T-cell (primary cell): ENCODE results near the gene LPIN3. TPM values are rescaled to one million over a fixed set of nuclear protein-coding genes. Genes with fewer than 3 reads are reported as not detected.

Experiments used
- ATAC-seq, 4 experiments: fragments of 200-7000 bp in 3 of 4; fragments of 150-1000 bp in 1 of 4; cut with Tn5 transposase; replicated peaks in 1 of 4; 1 replicate in 3 of 4; 2 replicates in 1 of 4; pipeline ENCODE4 v1.10.0; 2021; ENCODE audit warnings: moderate library complexity in 3 of 4, mild to moderate bottlenecking in 2 of 4, moderate number of reproducible peaks in 1 of 4
- CTCF ChIA-PET, 2 donors: fragments of 300-600 bp; sonication (Branson Sonifier 250); formaldehyde crosslinking; loops; one replicate each; lab custom pipeline; 2022; ENCODE audit warnings: antibody characterized with exemption in 2 of 2; lab: Charles Lee
- POLR2A ChIA-PET, 2 donors: fragments of 300-600 bp; sonication (Branson Sonifier 250); formaldehyde crosslinking; loops; one replicate each; lab custom pipeline; 2022; ENCODE audit warnings: antibody characterized with exemption in 2 of 2; lab: Charles Lee
- DNase-seq, 35 experiments: peaks; one replicate each; pipeline versions ENCODE4 v3.0.0 to v3.0.0-alpha.2; 2013 to 2023
- H3K27ac ChIP-seq: one replicate; pipeline ENCODE4 v1.5.1; 2013; ENCODE audit warnings: low read length
- H3K27me3 ChIP-seq, 2 experiments: replicated peaks in 1 of 2; 1 replicate in 1 of 2; 2 replicates in 1 of 2; pipeline versions ENCODE4 v1.6.1 to v1.7.0; 2013; ENCODE audit warnings: low read length in 1 of 2, mixed read lengths in 1 of 2; ENCODE audit not compliant: control insufficient read depth in 2 of 2, insufficient read depth in 2 of 2; ENCODE audit errors: extremely low read depth in 1 of 2
- H3K36me3 ChIP-seq, 2 donors: 1 replicate in 1 of 2; 2 replicates in 1 of 2; pipeline versions ENCODE4 v1.6.1 to v1.7.0; 2013; ENCODE audit warnings: low read length in 1 of 2; ENCODE audit not compliant: control insufficient read depth in 2 of 2, insufficient read depth in 1 of 2; ENCODE audit errors: extremely low read depth in 1 of 2
- H3K4me1 ChIP-seq, 2 experiments: 1 replicate in 1 of 2; 2 replicates in 1 of 2; pipeline versions ENCODE4 v1.6.1 to v1.7.0; 2013; ENCODE audit warnings: low read length in 2 of 2, mixed read lengths in 1 of 2; ENCODE audit not compliant: insufficient read depth in 2 of 2, control insufficient read depth in 1 of 2; ENCODE audit errors: extremely low read depth in 1 of 2
- H3K4me3 ChIP-seq, 2 donors: 1 replicate in 1 of 2; 2 replicates in 1 of 2; pipeline versions ENCODE4 v1.5.1 to v1.7.0; 2013; ENCODE audit warnings: mild to moderate bottlenecking in 2 of 2, low read length in 1 of 2, moderate library complexity in 1 of 2; ENCODE audit not compliant: control insufficient read depth in 1 of 2; ENCODE audit errors: extremely low read depth in 1 of 2
- H3K9me3 ChIP-seq: 2 replicates; pipeline ENCODE4 v1.7.0; 2013
- H3K27ac Mint-ChIP-seq, 2 donors: one replicate each; pipeline ENCODE4 v1.8.0; 2020 to 2021; ENCODE audit warnings: mild to moderate bottlenecking in 2 of 2, mixed read lengths in 2 of 2
- H3K27me3 Mint-ChIP-seq, 2 donors: one replicate each; pipeline ENCODE4 v1.8.0; 2021 to 2022; ENCODE audit warnings: mixed read lengths in 2 of 2
- H3K36me3 Mint-ChIP-seq: one replicate; pipeline ENCODE4 v1.8.0; 2021; ENCODE audit warnings: mixed read lengths
- H3K4me1 Mint-ChIP-seq, 3 donors: one replicate each; pipeline ENCODE4 v1.8.0; 2020 to 2022; ENCODE audit warnings: mixed read lengths in 3 of 3, mild to moderate bottlenecking in 1 of 3
- H3K4me3 Mint-ChIP-seq, 3 donors: one replicate each; pipeline ENCODE4 v1.8.0; 2020 to 2022; ENCODE audit warnings: mild to moderate bottlenecking in 3 of 3, mixed read lengths in 3 of 3, moderate library complexity in 3 of 3
- H3K9me3 Mint-ChIP-seq, 3 donors: one replicate each; pipeline ENCODE4 v1.8.0; 2020 to 2022; ENCODE audit warnings: mixed read lengths in 3 of 3
- WGBS: methylation state at CpG from one replicate; pipeline ENCODE4 v1.1.5; 2013; ENCODE audit warnings: missing lambda C conversion rate; ENCODE audit not compliant: insufficient coverage; 5-methylcytosine and 5-hydroxymethylcytosine counted together
- total RNA-seq, 35 experiments: library from RNA in 6 of 35; stranded (reverse) in 6 of 35; fragments of 120-200 nt in 1 of 35; gene quantifications; one replicate each; pipeline versions ENCODE4 v1.2.1 to v1.2.4 and lab custom pipeline; 2013 to 2026

LPIN3 gene
- total RNA-seq, 5 donors from 2014 or later (not counting 1 experiment from before 2014, with no cell fraction given) = 0.16 to 0.80 (median 0.46) TPM

GRCh38 chr20:41358230-41358629 is 17.6 kb downstream of the LPIN3 start:
- no peak overlapping the region for H3K27ac ChIP-seq
- no peak for ATAC-seq
- H3K9me3 ChIP-seq = no peaks in the 10 kb centered on the region
- no peak overlapping the region for H3K27ac Mint-ChIP-seq
- H3K27me3 Mint-ChIP-seq = no peaks in the 10 kb centered on the region
- H3K4me1 Mint-ChIP-seq = no peaks in the 10 kb centered on the region
- no peaks in the 10 kb centered on the region for H3K36me3 ChIP-seq
- no peaks in the 10 kb centered on the region for H3K27me3 ChIP-seq
- no peaks in the 10 kb centered on the region for H3K36me3 Mint-ChIP-seq
- DNase-seq = no peak
- no peak overlapping the region for H3K4me3 ChIP-seq
- no peak overlapping the region for H3K4me3 Mint-ChIP-seq
- H3K4me1 ChIP-seq = no peaks in the 10 kb centered on the region
- CTCF ChIA-PET = interaction anchor here in 1 of 2 donors (0.6 kb wide), 1 partner anchor 170 kb away, joined by 6 read pairs; no protein-coding TSS in a partner anchor
- POLR2A ChIA-PET = interaction anchor here (0.6 kb wide), 2 partner anchors 47 to 432 kb away, joined by 3 read pairs; no protein-coding TSS in a partner anchor
- no peaks in the 10 kb centered on the region for H3K9me3 Mint-ChIP-seq
- WGBS = 91% methylated on average over 8 of the region's 9 CpGs

- no peaks in the 10 kb centered on the region for H3K36me3 Mint-ChIP-seq
- no peaks in the 10 kb centered on the region for H3K9me3 Mint-ChIP-seq
- ChIA-PET POLR2A (interaction anchor here (0.6 to 0.7 kb wide), 3 partner anchors 47 to 433 kb away, joined by 3 to 7 read pairs (median 3); no protein-coding TSS in a partner anchor), CTCF (no interaction called here)
- Histone ChIP-seq H3K27me3 (no peaks in the 10 kb centered on the region), H3K9me3 (no peaks in the 10 kb centered on the region), H3K4me1 (no peaks in the 10 kb centered on the region), H3K36me3 (no peaks in the 10 kb centered on the region), H3K4me3 (no peak overlapping the region), H3K27ac (no peak overlapping the region)
- H3K4me3 Mint-ChIP-seq = no peak overlapping the region
- 77% methylated on average over 4 of the region's 7 CpGs for WGBS
- no peaks in the 10 kb centered on the region for H3K27me3 Mint-ChIP-seq
- no peak for ATAC-seq
- DNase-seq = no peak
- no peak overlapping the region for H3K27ac Mint-ChIP-seq
- H3K4me1 Mint-ChIP-seq = no peaks in the 10 kb centered on the region
Observed at GRCh38 chr20:41358717-41359116, 18.1 kb downstream of the LPIN3 start.

GRCh38 chr20:41359541-41360011 is 19.0 kb downstream of the LPIN3 start:
- ChIA-PET POLR2A (interaction anchor here in 1 of 2 donors (0.7 kb wide), 1 partner anchor 69 kb away, joined by 7 read pairs; no protein-coding TSS in a partner anchor), CTCF (no interaction called here)
- no peak overlapping the region for H3K4me3 ChIP-seq
- no peak overlapping the region for H3K27ac ChIP-seq
- Mint-ChIP-seq H3K27me3 (peaks cover 0 to 4% of the 10 kb centered on the region in 2 donors), H3K4me3 (no peak overlapping the region), H3K4me1 (no peaks in the 10 kb centered on the region), H3K36me3 (no peaks in the 10 kb centered on the region), H3K9me3 (no peaks in the 10 kb centered on the region), H3K27ac (no peak overlapping the region)
- H3K9me3 ChIP-seq = no peaks in the 10 kb centered on the region
- DNase-seq (no peak), ATAC-seq (no peak)
- H3K4me1 ChIP-seq = no peaks in the 10 kb centered on the region
- peaks cover 0 to 7% of the 10 kb centered on the region in 2 experiments for H3K27me3 ChIP-seq
- 92% methylated on average over 8 of the region's 9 CpGs for WGBS
- no peaks in the 10 kb centered on the region for H3K36me3 ChIP-seq

- H3K4me3 ChIP-seq = no peak overlapping the region
- ATAC-seq (no peak), DNase-seq (no peak)
- no peaks in the 10 kb centered on the region for H3K9me3 ChIP-seq
- Mint-ChIP-seq H3K27ac (no peak overlapping the region), H3K36me3 (no peaks in the 10 kb centered on the region), H3K4me3 (no peak overlapping the region), H3K9me3 (no peaks in the 10 kb centered on the region), H3K27me3 (peaks cover 7 to 15% of the 10 kb centered on the region in 2 donors), H3K4me1 (peaks cover 0 to 3% (median 0%) of the 10 kb centered on the region in 3 donors)
- 88% methylated on average over 21 of the region's 22 CpGs for WGBS
- peaks cover 0 to 22% of the 10 kb centered on the region in 2 experiments for H3K27me3 ChIP-seq
- no peaks in the 10 kb centered on the region for H3K36me3 ChIP-seq
- POLR2A ChIA-PET = no interaction called here
- CTCF ChIA-PET = interaction anchor here in 1 of 2 donors (0.5 kb wide), 1 partner anchor 405 kb away, joined by 4 read pairs; no protein-coding TSS in a partner anchor
- no peak overlapping the region for H3K27ac ChIP-seq
- no peaks in the 10 kb centered on the region for H3K4me1 ChIP-seq
Observed at GRCh38 chr20:41360831-41361756, 20.5 kb downstream of the LPIN3 start.

- H3K36me3 ChIP-seq = no peaks in the 10 kb centered on the region
- no peaks in the 10 kb centered on the region for H3K36me3 Mint-ChIP-seq
- no peak overlapping the region for H3K4me3 Mint-ChIP-seq
- DNase-seq (no peak), ATAC-seq (no peak)
- 90% methylated on average over 43 of the region's 45 CpGs for WGBS
- no peaks in the 10 kb centered on the region for H3K9me3 Mint-ChIP-seq
- peaks cover 8 to 16% of the 10 kb centered on the region in 2 donors for H3K27me3 Mint-ChIP-seq
- H3K4me1 ChIP-seq = no peaks in the 10 kb centered on the region
- peaks cover 0 to 3% (median 1%) of the 10 kb centered on the region in 3 donors for H3K4me1 Mint-ChIP-seq
- ChIA-PET CTCF (no interaction called here), POLR2A (no interaction called here)
- no peak overlapping the region for H3K27ac Mint-ChIP-seq
- peaks cover 0 to 24% of the 10 kb centered on the region in 2 experiments for H3K27me3 ChIP-seq
- no peak overlapping the region for H3K4me3 ChIP-seq
- no peak overlapping the region for H3K27ac ChIP-seq
- H3K9me3 ChIP-seq = no peaks in the 10 kb centered on the region
Observed at GRCh38 chr20:41361757-41362747, 21.4 kb downstream of the LPIN3 start.

- ChIA-PET CTCF (no interaction called here), POLR2A (no interaction called here)
- H3K4me3 ChIP-seq = no peak overlapping the region
- Mint-ChIP-seq H3K4me1 (peaks cover 0 to 9% (median 7%) of the 10 kb centered on the region in 3 donors), H3K27me3 (peaks cover 15 to 23% of the 10 kb centered on the region in 2 donors), H3K4me3 (no peak overlapping the region), H3K36me3 (no peaks in the 10 kb centered on the region), H3K9me3 (no peaks in the 10 kb centered on the region), H3K27ac (no peak overlapping the region)
- H3K4me1 ChIP-seq = no peaks in the 10 kb centered on the region
- H3K27ac ChIP-seq = no peak overlapping the region
- DNase-seq = no peak
- WGBS = 71% methylated on average over 5 of the region's 5 CpGs
- H3K27me3 ChIP-seq = peaks cover 0 to 31% of the 10 kb centered on the region in 2 experiments
- H3K9me3 ChIP-seq = no peaks in the 10 kb centered on the region
- ATAC-seq = no peak
- H3K36me3 ChIP-seq = no peaks in the 10 kb centered on the region
Observed at GRCh38 chr20:41362748-41363140, 22.1 kb downstream of the LPIN3 start.
